Measurements from ENCODE around the gene UGT1A9. TPM values are rescaled to one million over a fixed set of nuclear protein-coding genes. Genes with fewer than 3 reads are reported as not detected.

The UGT1A9 gene
- total RNA-seq, 1 donor = not detected

- no peak for DNase-seq (ENCODE audit: low read depth)
- TF ChIP-seq CTCF (IDR thresholded peaks at IDR 0.05; ENCODE audit: insufficient read depth, low read depth, low read length) = no peak
- H3K4me3 ChIP-seq (ENCODE audit: low read depth, low read length) = no peak overlapping the region
Observed at GRCh38 chr2:233663911-233664310, 7.8 kb upstream of the UGT1A9 start.

- TF ChIP-seq CTCF (IDR thresholded peaks at IDR 0.05; ENCODE audit: insufficient read depth, low read depth, low read length) = no peak
- no peak for DNase-seq (ENCODE audit: low read depth)
- no peak overlapping the region for H3K4me3 ChIP-seq (ENCODE audit: low read depth, low read length)
Observed at GRCh38 chr2:233668605-233669260, 3.0 kb upstream of the UGT1A9 start.

GRCh38 chr2:233672886-233673285 is 1.2 kb downstream of the UGT1A9 start:
- TF ChIP-seq CTCF (IDR thresholded peaks at IDR 0.05; ENCODE audit: insufficient read depth, low read depth, low read length) = no peak
- no peak overlapping the region for H3K4me3 ChIP-seq (ENCODE audit: low read depth, low read length)
- DNase-seq (ENCODE audit: low read depth) = no peak

- no peak for DNase-seq (ENCODE audit: low read depth)
- TF ChIP-seq CTCF (IDR thresholded peaks at IDR 0.05; ENCODE audit: insufficient read depth, low read depth, low read length) = no peak
- H3K4me3 ChIP-seq (ENCODE audit: low read depth, low read length) = no peak overlapping the region
Observed at GRCh38 chr2:233673896-233674295, 2.2 kb downstream of the UGT1A9 start.

- H3K4me3 ChIP-seq (ENCODE audit: low read depth, low read length) = no peak overlapping the region
- no peak for TF ChIP-seq CTCF (IDR thresholded peaks at IDR 0.05; ENCODE audit: insufficient read depth, low read depth, low read length)
- DNase-seq (ENCODE audit: low read depth) = no peak
Observed at GRCh38 chr2:233674314-233674713, 2.6 kb downstream of the UGT1A9 start.

GRCh38 chr2:233674995-233675394 is 3.3 kb downstream of the UGT1A9 start:
- no peak overlapping the region for H3K4me3 ChIP-seq (ENCODE audit: low read depth, low read length)
- no peak for TF ChIP-seq CTCF (IDR thresholded peaks at IDR 0.05; ENCODE audit: insufficient read depth, low read depth, low read length)
- no peak for DNase-seq (ENCODE audit: low read depth)

- no peak for DNase-seq (ENCODE audit: low read depth)
- no peak overlapping the region for H3K4me3 ChIP-seq (ENCODE audit: low read depth, low read length)
- TF ChIP-seq CTCF (IDR thresholded peaks at IDR 0.05; ENCODE audit: insufficient read depth, low read depth, low read length) = no peak
Observed at GRCh38 chr2:233676046-233676445, 4.3 kb downstream of the UGT1A9 start.
